GM12878 (cell line): ENCODE measurements around the gene TEX9. TPM values are rescaled to one million over a fixed set of nuclear protein-coding genes. Genes with fewer than 3 reads are reported as not detected.

ENCODE experiments used
- ATAC-seq: fragments of 200-7000 bp; cut with Tn5 transposase; 3 replicates; pipeline ENCODE4 v1.9.1; 2020; ENCODE audit warnings: mild to moderate bottlenecking, moderate library complexity
- BruUV-seq: library from RNA; stranded (reverse); fragments of 400-500 nt; replicated peaks from 2 replicates; lab custom pipeline; 2021; lab: Mats Ljungman, UMichigan
- CTCF ChIA-PET: fragments of 300-600 bp; sonication (Branson Sonifier 250); formaldehyde crosslinking; extraction: SDS; loops from one replicate; lab custom pipeline; 2021; ENCODE audit warnings: inconsistent platforms; lab: Yijun Ruan, JAX
- POLR2A ChIA-PET: fragments of 350-600 bp; formaldehyde crosslinking; extraction: SDS; loops from one replicate; lab custom pipeline; 2021; ENCODE audit warnings: inconsistent platforms; lab: Charles Lee
- RAD21 ChIA-PET: fragments of 300-600 bp; sonication (Branson Sonifier 250); formaldehyde crosslinking; loops from one replicate; lab custom pipeline; 2023; ENCODE audit warnings: antibody characterized with exemption; ENCODE audit not compliant: unreplicated experiment; lab: Charles Lee
- SMC1A ChIA-PET: fragments of 300-600 bp; sonication (Branson Sonifier 250); formaldehyde crosslinking; loops from one replicate; lab custom pipeline; 2023; ENCODE audit not compliant: unreplicated experiment, uncharacterized antibody; lab: Charles Lee
- DNase-seq: peaks from one replicate; pipeline ENCODE4 v3.0.0-alpha.2; 2011; ENCODE audit warnings: low read depth, low spot score
- FAIRE-seq: peaks from 3 replicates; lab custom pipeline; 2011; peaks lifted over from hg19 to GRCh38; lab: Jason Lieb, UNC
- H2AFZ ChIP-seq: 2 replicates; pipeline ENCODE4 v1.6.0; 2011; ENCODE audit warnings: low read depth, low read length, control low read depth; ENCODE audit not compliant: control insufficient read depth
- H3K27ac ChIP-seq: 2 replicates; pipeline ENCODE4 v1.5.1; 2011; ENCODE audit warnings: control low read depth; ENCODE audit not compliant: control insufficient read depth, insufficient read depth
- H3K27me3 ChIP-seq, 2 experiments: replicated peaks in 1 of 2; 2 replicates each; pipeline versions ENCODE4 v1.6.0 to v1.6.1; 2011; ENCODE audit warnings: low read length in 1 of 2; ENCODE audit not compliant: control insufficient read depth in 2 of 2, insufficient read depth in 2 of 2
- H3K36me3 ChIP-seq, 2 experiments: 2 replicates each; pipeline ENCODE4 v1.5.1; 2011; ENCODE audit warnings: low read length in 1 of 2; ENCODE audit not compliant: control insufficient read depth in 2 of 2, insufficient read depth in 2 of 2
- H3K4me1 ChIP-seq: 2 replicates; pipeline ENCODE4 v1.6.1; 2011; ENCODE audit warnings: mild to moderate bottlenecking, low read length, moderate library complexity, mixed read lengths; ENCODE audit not compliant: control insufficient read depth, insufficient read depth
- H3K4me2 ChIP-seq: 2 replicates; pipeline ENCODE4 v1.6.0; 2011; ENCODE audit warnings: control low read depth; ENCODE audit not compliant: control insufficient read depth, insufficient read depth
- H3K4me3 ChIP-seq: fragments of 200-600 bp; sonication (generic); 2 replicates; pipeline ENCODE4 v1.5.1; 2016
- H3K79me2 ChIP-seq: 2 replicates; pipeline ENCODE4 v1.6.0; 2011; ENCODE audit warnings: low read length; ENCODE audit not compliant: control insufficient read depth, insufficient read depth
- H3K9ac ChIP-seq: 2 replicates; pipeline ENCODE4 v1.8.0; 2011; ENCODE audit warnings: low read length, control low read depth, mixed read lengths; ENCODE audit not compliant: control insufficient read depth, insufficient read depth
- H3K9me3 ChIP-seq: replicated peaks from 3 replicates; pipeline ENCODE4 v1.5.1; 2011; ENCODE audit warnings: mild to moderate bottlenecking, low read length; ENCODE audit not compliant: control insufficient read depth, insufficient read depth
- H4K20me1 ChIP-seq: 2 replicates; pipeline ENCODE4 v1.6.0; 2011; ENCODE audit not compliant: control insufficient read depth, insufficient read depth
- ATF7 ChIP-seq: fragments of 450-650 bp; IDR thresholded peaks from 2 replicates; pipeline ENCODE4 v1.6.1; 2016; ENCODE audit warnings: low read depth, mild to moderate bottlenecking
- E2F4 ChIP-seq: IDR thresholded peaks from 2 replicates; pipeline ENCODE4 v1.6.1; 2012; ENCODE audit warnings: low read depth, low read length, improper control_type of control experiment
- GATAD2B ChIP-seq: fragments of 450-650 bp; conservative IDR thresholded peaks from 2 replicates; pipeline ENCODE4 v1.6.1; 2017; ENCODE audit warnings: low read depth, mild to moderate bottlenecking, moderate library complexity
- IRF3 ChIP-seq: fragments of 450-650 bp; IDR thresholded peaks from 2 replicates; pipeline ENCODE4 v1.6.1; 2014; ENCODE audit warnings: mild to moderate bottlenecking
- JUNB ChIP-seq: IDR thresholded peaks from 2 replicates; pipeline ENCODE4 v1.6.1; 2016; ENCODE audit warnings: antibody characterized with exemption, mild to moderate bottlenecking
- NR2F1 ChIP-seq: fragments of 450-650 bp; conservative IDR thresholded peaks from 2 replicates; pipeline ENCODE4 v1.6.1; 2017; ENCODE audit warnings: mild to moderate bottlenecking
- RB1 ChIP-seq: fragments of 450-650 bp; formaldehyde crosslinking; IDR thresholded peaks from 2 replicates; pipeline ENCODE4 v1.6.1; 2017; ENCODE audit warnings: mild to moderate bottlenecking, borderline replicate concordance
- SPI1 ChIP-seq: IDR thresholded peaks from 2 replicates; pipeline ENCODE4 v1.6.1; 2011; ENCODE audit warnings: low read depth, mild to moderate bottlenecking, low read length, moderate library complexity, borderline replicate concordance; ENCODE audit not compliant: insufficient read depth
- STAT3 ChIP-seq: IDR thresholded peaks from 2 replicates; pipeline ENCODE4 v1.6.1; 2011; ENCODE audit warnings: low read depth, low read length, improper control_type of control experiment
- ZNF592 ChIP-seq: fragments of 450-650 bp; IDR thresholded peaks from 2 replicates; pipeline ENCODE4 v1.6.1; 2017; ENCODE audit warnings: mild to moderate bottlenecking, moderate library complexity
- ZSCAN29 ChIP-seq: fragments of 450-650 bp; IDR thresholded peaks from 2 replicates; pipeline ENCODE4 v1.6.1; 2017; ENCODE audit warnings: mild to moderate bottlenecking, moderate library complexity
- WGBS: methylation state at CpG from one replicate; pipeline ENCODE4 v1.1.6; 2016; ENCODE audit warnings: low lambda C conversion rate; ENCODE audit not compliant: insufficient replicate concordance, insufficient coverage; ENCODE audit errors: missing lambda C conversion rate; 5-methylcytosine and 5-hydroxymethylcytosine counted together
- in situ Hi-C: fragments of 300-500 bp; cut with MboI; formaldehyde crosslinking; loops from 9 replicates; pipeline ENCODE4 v1.14.3; 2018; ENCODE audit warnings: mixed read lengths
- intact Hi-C: fragments of 100-400 bp; cut with micrococcal nuclease; formaldehyde crosslinking; loops from one replicate; pipeline ENCODE4 v1.14.2; 2022; ENCODE audit not compliant: unreplicated experiment
- polyA plus RNA-seq, 11 experiments: library from polyadenylated mRNA; depleted of rRNA in 4 of 11; unstranded in 6 of 11; stranded (reverse) in 5 of 11; fragments of >200 nt; fragmentation: Nextera tagmentation in 4 of 11; fragmentation: Illumina TruSeq in 1 of 11; extraction: Ambion mirVana in 4 of 11; extraction: Trizol in 1 of 11; gene quantifications; 1 replicate in 1 of 11; 2 replicates in 10 of 11; pipeline versions ENCODE4 v1.2.1 to v1.2.3, GENCODE V29; 2011 to 2016; ENCODE audit warnings: inconsistent platforms in 2 of 11, missing spikeins in 2 of 11, low read depth in 1 of 11
- total RNA-seq, 4 experiments: library from RNA; depleted of rRNA in 3 of 4; stranded (reverse); fragments of >200 nt in 3 of 4; fragmentation: Illumina TruSeq in 1 of 4; extraction: Trizol in 1 of 4; gene quantifications; 2 replicates each; pipeline versions ENCODE4 v1.2.1 to v1.2.3, GENCODE V29; 2013 to 2021

Gene TEX9
- total and polyA plus RNA-seq, 10 of the 15 experiments (the other 5 are each of a cell fraction or from before 2014, with no cell fraction given) = 9.0 to 155 (median 70.0) TPM

GRCh38 chr15:56471440-56472069 lies 106.3 kb downstream of the TEX9 start:
- H2AFZ ChIP-seq = no peak overlapping the region
- POLR2A ChIA-PET = no interaction called here
- intact Hi-C loops = no loop called here

GRCh38 chr15:56472278-56472677 lies 107.1 kb downstream of the TEX9 start:
- H3K4me2 ChIP-seq = no peak overlapping the region
- ATAC-seq = no peak
- H3K4me3 ChIP-seq = no peak overlapping the region
- ChIA-PET POLR2A (no interaction called here), RAD21 (no interaction called here), SMC1A (no interaction called here), CTCF (interaction anchor here (1.1 kb wide), 1 partner anchor 19 kb away, joined by 3 read pairs; no protein-coding TSS in a partner anchor)
- H3K9ac ChIP-seq = no peak overlapping the region
- no peak for DNase-seq
- no peaks in the 10 kb centered on the region for H3K27me3 ChIP-seq
- 95% methylated on average over 2 of the region's 2 CpGs for WGBS
- in situ Hi-C loops = no loop called here
- no TSS peak for BruUV-seq
- intact Hi-C loops = no loop called here
- no peaks in the 10 kb centered on the region for H3K9me3 ChIP-seq
- no peaks in the 10 kb centered on the region for H3K79me2 ChIP-seq
- H3K4me1 ChIP-seq = peaks cover 9% of the 10 kb centered on the region; the same call in 1 of the 2 replicates
- H2AFZ ChIP-seq = no peak overlapping the region
- H4K20me1 ChIP-seq = no peaks in the 10 kb centered on the region
- H3K36me3 ChIP-seq = no peaks in the 10 kb centered on the region
- no peak overlapping the region for H3K27ac ChIP-seq
- no peak for FAIRE-seq
- TF ChIP-seq ZNF592 = no peak
- TF ChIP-seq JUNB = no peak
- no peak for TF ChIP-seq NR2F1
- no peak for TF ChIP-seq E2F4
- no peak for TF ChIP-seq ZSCAN29
- TF ChIP-seq STAT3 = no peak
- no peak for TF ChIP-seq RB1
- no peak for TF ChIP-seq GATAD2B

More at GRCh38 chr15:56471440-56472069, 106.3 kb downstream of the TEX9 start:
- H4K20me1 ChIP-seq = no peaks in the 10 kb centered on the region
- no peak for DNase-seq
- FAIRE-seq = no peak
- CTCF ChIA-PET = no interaction called here
- TF ChIP-seq SPI1 = peak; percentile 85
- TF ChIP-seq ATF7 = peak; percentile 48; the same call in 1 of the 2 replicates
- TF ChIP-seq IRF3 = no peak
- no peaks in the 10 kb centered on the region for H3K9me3 ChIP-seq
- no peaks in the 10 kb centered on the region for H3K27me3 ChIP-seq
- WGBS = 81% methylated on average over 5 of the region's 5 CpGs
- no peak overlapping the region for H3K4me3 ChIP-seq
- H3K36me3 ChIP-seq = no peaks in the 10 kb centered on the region
- in situ Hi-C loops = no loop called here
- no peak overlapping the region for H3K9ac ChIP-seq
- H3K4me1 ChIP-seq = peaks cover 9% of the 10 kb centered on the region; the same call in 1 of the 2 replicates
- ATAC-seq = peak; percentile 39; the same call in 2 of the 3 replicates
- no TSS peak for BruUV-seq
- H3K27ac ChIP-seq = no peak overlapping the region
- RAD21 ChIA-PET = no interaction called here
- H3K4me2 ChIP-seq = no peak overlapping the region
- no peaks in the 10 kb centered on the region for H3K79me2 ChIP-seq
- SMC1A ChIA-PET = no interaction called here
